ENCODE results near the gene SPATA33. TPM values are rescaled to one million over a fixed set of nuclear protein-coding genes. Genes with fewer than 3 reads are reported as not detected.

The SPATA33 gene
- total RNA-seq, 1 donor from 2014 or later: 12.3 TPM

DNA sequence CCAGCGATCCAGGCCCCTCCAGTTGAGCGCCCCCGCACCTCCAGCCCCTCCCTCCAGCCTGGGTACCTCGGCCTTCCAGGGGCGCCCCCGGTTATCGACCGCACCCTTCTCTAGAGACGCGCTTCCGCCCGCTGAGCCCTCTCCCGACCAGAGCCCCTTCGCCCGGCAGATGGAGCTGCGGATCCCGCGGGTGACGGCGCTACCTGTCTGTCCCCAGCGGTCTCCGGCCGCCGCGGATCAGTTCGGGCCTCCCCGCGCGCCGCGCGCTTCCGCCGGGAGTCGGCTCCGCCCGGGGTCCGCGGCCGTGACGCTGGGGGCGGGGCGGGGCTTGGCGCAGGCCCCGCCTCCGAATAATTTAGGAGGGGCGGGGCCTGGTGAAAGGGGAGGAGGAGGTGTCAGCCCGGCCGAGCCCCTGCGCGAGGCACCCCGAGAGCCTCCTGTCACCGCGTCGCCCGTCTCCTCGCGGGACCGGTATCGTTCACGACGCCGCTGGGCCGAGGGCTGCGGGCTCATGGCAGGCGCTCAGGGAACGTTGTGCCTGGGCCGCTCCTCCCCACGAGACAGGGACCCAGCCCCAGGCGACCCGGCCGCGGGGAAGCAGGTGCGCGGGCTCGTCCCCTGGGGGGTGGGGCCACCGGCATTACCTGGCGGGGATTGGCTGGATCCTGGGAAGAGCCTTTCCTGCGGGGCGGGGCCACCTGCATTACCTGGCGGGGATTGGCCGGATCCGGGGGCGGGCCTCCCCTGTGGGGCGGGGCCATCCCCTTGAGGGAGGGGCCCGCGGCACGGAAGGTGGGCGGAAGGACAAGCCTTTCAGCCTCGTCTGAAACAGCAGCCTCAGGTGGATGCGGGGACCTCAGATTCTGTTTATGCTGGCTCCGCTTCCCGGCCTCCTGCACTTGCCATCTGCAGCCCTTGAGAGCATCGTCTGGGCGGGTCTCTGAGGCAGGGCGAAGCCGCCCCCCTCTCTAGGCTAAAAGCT is 44.1 kb downstream of the SPATA33 start, which contains the start of gene SPATA2L:
TSS of gene SPATA2L (minus strand) at position 281 of the 982 bp plus-strand sequence. CDS start 473 bp downstream, outside the sequence.
- Histone ChIP-seq H3K27ac (ENCODE audit: low read depth, low read length) (peak within 1 kb of the TSS; percentile 61), H3K27me3 (ENCODE audit: insufficient read depth, low read length) (no peaks in the 10 kb centered on the region), H3K36me3 (ENCODE audit: insufficient read depth, low read length) (no peaks in the 10 kb centered on the region), H2AFZ (ENCODE audit: low read depth, low read length) (peak within 1 kb of the TSS; percentile 85), H4K20me1 (ENCODE audit: insufficient read depth, low read length) (peaks cover 20% of the 10 kb centered on the region), H3K4me2 (ENCODE audit: low read length) (peak within 1 kb of the TSS; percentile 88), H3K4me1 (ENCODE audit: insufficient read depth, low read length) (peaks cover 14% of the 10 kb centered on the region), H3K9ac (ENCODE audit: low read length) (peak within 1 kb of the TSS; percentile 67), H3K4me3 (ENCODE audit: insufficient read depth, low read depth, low read length) (peak within 1 kb of the TSS; percentile 61), H3K9me3 (ENCODE audit: insufficient read depth, low read depth, low read length) (no peaks in the 10 kb centered on the region), H3K79me2 (ENCODE audit: insufficient read depth, low read length) (no peaks in the 10 kb centered on the region)
- Mint-ChIP-seq H3K27me3 (ENCODE audit: low read depth, unreplicated experiment) (no peaks in the 10 kb centered on the region), H3K27ac (ENCODE audit: unreplicated experiment) (peak within 1 kb of the TSS; percentile 75), H3K4me1 (ENCODE audit: low read depth, unreplicated experiment) (no peaks in the 10 kb centered on the region), H3K9me3 (ENCODE audit: unreplicated experiment) (no peaks in the 10 kb centered on the region), H3K4me3 (ENCODE audit: unreplicated experiment) (peak within 1 kb of the TSS; percentile 76), H3K36me3 (ENCODE audit: low read depth, unreplicated experiment) (peaks cover 5% of the 10 kb centered on the region)
- no peak for FAIRE-seq
- peak; percentile 50 for DNase-seq (ENCODE audit: low read depth)
- TF ChIP-seq, protein P1, sequence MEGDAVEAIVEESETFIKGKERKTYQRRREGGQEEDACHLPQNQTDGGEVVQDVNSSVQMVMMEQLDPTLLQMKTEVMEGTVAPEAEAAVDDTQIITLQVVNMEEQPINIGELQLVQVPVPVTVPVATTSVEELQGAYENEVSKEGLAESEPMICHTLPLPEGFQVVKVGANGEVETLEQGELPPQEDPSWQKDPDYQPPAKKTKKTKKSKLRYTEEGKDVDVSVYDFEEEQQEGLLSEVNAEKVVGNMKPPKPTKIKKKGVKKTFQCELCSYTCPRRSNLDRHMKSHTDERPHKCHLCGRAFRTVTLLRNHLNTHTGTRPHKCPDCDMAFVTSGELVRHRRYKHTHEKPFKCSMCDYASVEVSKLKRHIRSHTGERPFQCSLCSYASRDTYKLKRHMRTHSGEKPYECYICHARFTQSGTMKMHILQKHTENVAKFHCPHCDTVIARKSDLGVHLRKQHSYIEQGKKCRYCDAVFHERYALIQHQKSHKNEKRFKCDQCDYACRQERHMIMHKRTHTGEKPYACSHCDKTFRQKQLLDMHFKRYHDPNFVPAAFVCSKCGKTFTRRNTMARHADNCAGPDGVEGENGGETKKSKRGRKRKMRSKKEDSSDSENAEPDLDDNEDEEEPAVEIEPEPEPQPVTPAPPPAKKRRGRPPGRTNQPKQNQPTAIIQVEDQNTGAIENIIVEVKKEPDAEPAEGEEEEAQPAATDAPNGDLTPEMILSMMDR (IDR thresholded peaks at IDR 0.05; ENCODE audit: insufficient read depth, low read depth, low read length): no peak
- TF ChIP-seq EZH2 (IDR thresholded peaks at IDR 0.05; ENCODE audit: insufficient read depth, low read length): no peak

DNA sequence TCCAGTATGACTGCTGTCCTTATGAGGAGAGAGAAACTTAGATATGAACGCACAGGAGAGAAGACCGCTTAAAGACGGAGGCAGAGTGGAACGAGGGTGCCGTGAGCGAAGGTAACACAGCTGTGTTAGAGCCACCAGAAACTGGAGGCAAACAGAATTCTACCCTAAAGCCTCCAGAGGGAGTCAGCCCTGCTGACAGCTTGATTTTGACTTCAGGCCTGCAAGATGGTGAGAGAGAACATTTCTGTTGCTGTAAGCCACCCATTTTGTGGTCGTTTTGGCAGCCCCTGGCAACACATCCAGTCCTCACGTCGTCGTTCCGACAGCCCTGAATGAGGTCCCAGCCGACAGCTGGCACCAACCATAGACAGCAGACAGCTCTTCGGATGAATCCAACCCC is 46.6 kb downstream of the SPATA33 start:
- H3K27me3 Mint-ChIP-seq (ENCODE audit: low read depth, unreplicated experiment): no peaks in the 10 kb centered on the region
- Histone ChIP-seq H3K79me2 (ENCODE audit: insufficient read depth, low read length) (no peaks in the 10 kb centered on the region), H3K9me3 (ENCODE audit: insufficient read depth, low read depth, low read length) (no peaks in the 10 kb centered on the region), H3K9ac (ENCODE audit: low read length) (no peak overlapping the region), H3K4me3 (ENCODE audit: insufficient read depth, low read depth, low read length) (no peak overlapping the region), H3K4me2 (ENCODE audit: low read length) (no peak overlapping the region), H2AFZ (ENCODE audit: low read depth, low read length) (no peak overlapping the region), H4K20me1 (ENCODE audit: insufficient read depth, low read length) (peaks cover 7% of the 10 kb centered on the region), H3K27ac (ENCODE audit: low read depth, low read length) (no peak overlapping the region), H3K36me3 (ENCODE audit: insufficient read depth, low read length) (no peaks in the 10 kb centered on the region), H3K4me1 (ENCODE audit: insufficient read depth, low read length) (peaks cover 14% of the 10 kb centered on the region), H3K27me3 (ENCODE audit: insufficient read depth, low read length) (no peaks in the 10 kb centered on the region)
- no peak overlapping the region for H3K27ac Mint-ChIP-seq (ENCODE audit: unreplicated experiment)
- no peaks in the 10 kb centered on the region for H3K9me3 Mint-ChIP-seq (ENCODE audit: unreplicated experiment)
- DNase-seq (ENCODE audit: low read depth) (no peak), FAIRE-seq (no peak)
- H3K4me3 Mint-ChIP-seq (ENCODE audit: unreplicated experiment): no peak overlapping the region
- no peak for TF ChIP-seq EZH2 (IDR thresholded peaks at IDR 0.05; ENCODE audit: insufficient read depth, low read length)
- TF ChIP-seq, protein P1 (IDR thresholded peaks at IDR 0.05; ENCODE audit: insufficient read depth, low read depth, low read length): no peak
- H3K36me3 Mint-ChIP-seq (ENCODE audit: low read depth, unreplicated experiment): no peaks in the 10 kb centered on the region
- no peaks in the 10 kb centered on the region for H3K4me1 Mint-ChIP-seq (ENCODE audit: low read depth, unreplicated experiment)

Data from astrocyte (in vitro differentiated cells and primary cell).